ENCODE measurements around the gene SNRNP200. TPM values are rescaled to one million over a fixed set of nuclear protein-coding genes. Genes with fewer than 3 reads are reported as not detected.
A peak's percentile ranks its signal among the peaks of the same experiment; 100 is the strongest.
"Not testable (repeated sequence)": the region's sequence is repeated elsewhere in the genome, so short reads cannot be mapped to it uniquely, and the experiment has no call there.

The SNRNP200 gene
- total RNA-seq, 1 donor from 2014 or later: 191 TPM

- H3K4me3 Mint-ChIP-seq (ENCODE audit: low read depth): peak overlapping the region; percentile 79
- intact Hi-C loops (cut with micrococcal nuclease): loop anchor here (1.0 to 5.0 kb wide), 3 partner anchors 23 to 272 kb away; partner anchors contain the start of gene ARID5A
- H3K9me3 Mint-ChIP-seq: no peaks in the 10 kb centered on the region
- no peak overlapping the region for H3K27ac Mint-ChIP-seq
- H3K4me1 Mint-ChIP-seq (ENCODE audit: low read depth): peaks cover 42% of the 10 kb centered on the region
- H3K36me3 Mint-ChIP-seq (ENCODE audit: low read depth): peaks cover 63% of the 10 kb centered on the region
- peak; percentile 22 for DNase-seq (ENCODE audit: low spot score)
- H3K27me3 Mint-ChIP-seq (ENCODE audit: low read depth): no peaks in the 10 kb centered on the region
These were observed 40.5 kb downstream of the SNRNP200 start for GRCh38 chr2:96264656-96265348.

DNA sequence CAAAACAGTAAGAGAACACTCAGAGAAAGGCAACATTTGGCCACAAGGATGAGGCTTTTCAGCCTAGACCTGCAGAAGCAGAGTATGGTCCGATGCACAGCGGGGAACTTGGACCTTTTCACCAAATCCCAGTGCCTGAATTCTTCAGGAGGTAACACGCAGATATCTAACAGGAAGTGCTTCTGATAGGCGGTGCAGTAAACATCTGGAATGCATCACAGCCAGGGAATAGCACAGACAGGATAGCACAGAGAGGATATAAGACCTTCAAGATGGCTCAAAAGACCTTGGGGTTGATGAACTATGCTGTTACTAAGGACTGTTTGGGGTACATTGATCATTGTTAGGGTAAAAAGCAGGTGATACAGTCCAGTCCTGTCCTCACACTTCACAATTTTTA is 41.3 kb downstream of the SNRNP200 start:
- Mint-ChIP-seq H3K4me1 (ENCODE audit: low read depth) (peaks cover 48% of the 10 kb centered on the region), H3K9me3 (no peaks in the 10 kb centered on the region), H3K27me3 (ENCODE audit: low read depth) (no peaks in the 10 kb centered on the region), H3K36me3 (ENCODE audit: low read depth) (peaks cover 59% of the 10 kb centered on the region), H3K4me3 (ENCODE audit: low read depth) (peak overlapping the region; percentile 79), H3K27ac (no peak overlapping the region)
- DNase-seq (ENCODE audit: low spot score): no peak
- intact Hi-C loops (cut with micrococcal nuclease): no loop called here

GRCh38 chr2:96262306-96262705 is 43.0 kb downstream of the SNRNP200 start:
- intact Hi-C loops (cut with micrococcal nuclease): no loop called here
- no peak for DNase-seq (ENCODE audit: low spot score)
- H3K4me3 Mint-ChIP-seq (ENCODE audit: low read depth): peak overlapping the region; percentile 21
- H3K9me3 Mint-ChIP-seq: no peaks in the 10 kb centered on the region
- peak overlapping the region; percentile 17 for H3K27ac Mint-ChIP-seq
- H3K4me1 Mint-ChIP-seq (ENCODE audit: low read depth): peaks cover 43% of the 10 kb centered on the region
- peaks cover 47% of the 10 kb centered on the region for H3K36me3 Mint-ChIP-seq (ENCODE audit: low read depth)
- H3K27me3 Mint-ChIP-seq (ENCODE audit: low read depth): no peaks in the 10 kb centered on the region

DNA sequence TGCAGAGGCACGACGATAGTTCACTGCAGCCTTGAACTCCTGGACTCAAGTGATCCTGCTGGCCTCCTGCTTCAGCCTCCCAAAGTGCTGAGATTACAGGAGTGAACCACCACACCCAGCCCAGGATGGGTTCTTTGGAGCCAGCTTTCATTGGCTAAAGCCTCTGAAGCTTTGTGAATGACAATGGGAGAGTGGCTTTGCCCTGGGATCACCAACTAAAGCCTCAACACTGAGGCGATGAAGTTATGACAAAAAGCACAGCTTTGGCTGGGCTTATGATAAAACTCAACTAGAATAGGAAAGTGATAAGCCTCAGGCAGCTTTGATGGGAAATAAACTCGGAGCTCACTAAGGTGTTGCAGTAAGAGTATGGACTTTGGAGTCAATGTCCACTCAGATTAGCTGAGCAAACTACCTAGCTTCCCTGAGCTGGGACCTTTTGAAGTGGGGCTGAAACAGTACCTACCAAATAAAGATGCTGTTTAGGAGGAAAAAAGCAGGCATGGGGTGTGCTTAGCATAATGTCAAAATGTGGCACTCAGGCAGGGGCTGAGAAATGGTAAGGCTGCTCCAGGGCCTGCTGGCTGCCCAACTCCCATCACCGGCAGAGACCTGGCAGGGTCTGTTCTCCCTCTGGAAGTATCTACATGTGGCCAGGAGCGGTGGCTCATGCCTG is 43.9 kb downstream of the SNRNP200 start:
- H3K36me3 Mint-ChIP-seq (ENCODE audit: low read depth): peaks cover 46% of the 10 kb centered on the region
- no peaks in the 10 kb centered on the region for H3K27me3 Mint-ChIP-seq (ENCODE audit: low read depth)
- peaks cover 45% of the 10 kb centered on the region for H3K4me1 Mint-ChIP-seq (ENCODE audit: low read depth)
- H3K27ac Mint-ChIP-seq: peak overlapping the region; percentile 89
- no peak for DNase-seq (ENCODE audit: low spot score)
- no peaks in the 10 kb centered on the region for H3K9me3 Mint-ChIP-seq
- no peak overlapping the region for H3K4me3 Mint-ChIP-seq (ENCODE audit: low read depth)
- intact Hi-C loops (cut with micrococcal nuclease): no loop called here

DNA sequence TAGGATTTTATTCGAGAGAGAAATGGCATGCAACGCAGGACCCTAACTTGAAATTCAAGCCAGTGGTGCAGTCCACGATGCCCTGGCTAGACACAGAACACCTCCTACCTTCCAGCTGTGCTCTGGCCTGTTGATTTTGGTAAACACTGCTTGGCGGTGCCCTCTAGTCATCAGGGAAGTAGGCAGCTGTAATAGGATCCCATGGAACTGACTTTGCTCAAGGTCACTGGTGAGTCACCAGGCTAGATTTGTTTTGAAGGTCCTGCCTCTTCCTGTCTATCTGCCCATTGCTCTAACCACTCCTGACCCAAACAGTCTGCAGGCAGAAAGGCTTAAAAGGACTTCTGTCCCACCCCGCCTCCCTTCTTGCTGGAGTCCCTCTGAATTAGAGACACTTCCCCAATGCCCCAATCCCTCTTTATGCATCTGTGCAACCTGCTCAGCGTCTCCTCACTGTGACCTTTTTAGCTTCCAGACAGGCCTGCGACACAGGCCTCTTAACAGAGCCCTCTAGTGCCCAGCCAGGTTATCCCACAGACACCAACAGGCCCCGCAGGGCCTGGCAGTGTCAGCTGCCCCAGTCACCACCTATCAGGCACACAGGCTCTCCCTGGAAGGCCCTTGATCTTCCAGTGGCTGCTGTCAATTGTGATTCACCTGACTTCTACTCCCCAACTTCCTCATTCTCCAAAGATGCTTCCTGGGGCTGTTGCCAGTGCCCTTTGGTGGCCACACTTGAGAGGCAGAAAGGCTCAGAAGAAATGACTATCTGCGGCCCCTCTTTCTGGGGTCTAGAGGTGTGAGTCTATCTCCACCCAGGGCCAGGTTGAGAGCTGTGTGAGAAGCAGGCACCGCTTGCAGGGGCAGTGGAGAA is 44.7 kb downstream of the SNRNP200 start:
- Mint-ChIP-seq H3K4me1 (ENCODE audit: low read depth) (peaks cover 43% of the 10 kb centered on the region), H3K27ac (peak overlapping the region; percentile 89), H3K27me3 (ENCODE audit: low read depth) (no peaks in the 10 kb centered on the region), H3K36me3 (ENCODE audit: low read depth) (peaks cover 45% of the 10 kb centered on the region), H3K4me3 (ENCODE audit: low read depth) (no peak overlapping the region), H3K9me3 (no peaks in the 10 kb centered on the region)
- peak; percentile 24 for DNase-seq (ENCODE audit: low spot score)
- intact Hi-C loops (cut with micrococcal nuclease): no loop called here

DNA sequence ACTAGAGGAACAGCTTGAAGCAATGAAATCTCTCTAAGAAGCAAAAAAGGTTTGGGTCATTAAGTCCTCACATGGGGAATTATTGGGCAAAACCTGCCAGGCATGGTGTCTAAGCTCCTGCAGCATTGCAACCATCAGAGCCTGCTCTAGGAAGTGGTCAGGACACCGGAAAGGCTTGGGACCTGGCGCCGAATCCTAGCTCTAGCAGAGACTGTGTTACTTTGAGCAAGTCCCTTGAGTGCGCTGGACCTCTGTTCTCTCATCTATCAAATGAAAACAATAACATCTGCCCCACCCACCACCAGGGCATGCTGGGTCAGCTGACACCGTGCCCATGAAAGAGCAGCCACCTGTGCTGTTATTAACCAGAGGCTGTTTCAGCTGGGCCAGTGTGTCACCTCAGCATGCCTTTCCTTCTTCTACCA is 45.8 kb downstream of the SNRNP200 start:
- Mint-ChIP-seq H3K4me1 (ENCODE audit: low read depth) (peaks cover 44% of the 10 kb centered on the region), H3K4me3 (ENCODE audit: low read depth) (no peak overlapping the region), H3K27me3 (ENCODE audit: low read depth) (no peaks in the 10 kb centered on the region), H3K9me3 (no peaks in the 10 kb centered on the region), H3K27ac (peak overlapping the region; percentile 26), H3K36me3 (ENCODE audit: low read depth) (peaks cover 53% of the 10 kb centered on the region)
- DNase-seq (ENCODE audit: low spot score): no peak
- intact Hi-C loops (cut with micrococcal nuclease): no loop called here

- no peak for DNase-seq (ENCODE audit: low spot score)
- H3K4me1 Mint-ChIP-seq (ENCODE audit: low read depth): peaks cover 33% of the 10 kb centered on the region
- H3K36me3 Mint-ChIP-seq (ENCODE audit: low read depth): peaks cover 53% of the 10 kb centered on the region
- H3K27me3 Mint-ChIP-seq (ENCODE audit: low read depth): no peaks in the 10 kb centered on the region
- H3K4me3 Mint-ChIP-seq (ENCODE audit: low read depth): no peak overlapping the region
- intact Hi-C loops (cut with micrococcal nuclease): no loop called here
- no peaks in the 10 kb centered on the region for H3K9me3 Mint-ChIP-seq
- no peak overlapping the region for H3K27ac Mint-ChIP-seq
These were observed 47.0 kb downstream of the SNRNP200 start for GRCh38 chr2:96258166-96259022.

DNA sequence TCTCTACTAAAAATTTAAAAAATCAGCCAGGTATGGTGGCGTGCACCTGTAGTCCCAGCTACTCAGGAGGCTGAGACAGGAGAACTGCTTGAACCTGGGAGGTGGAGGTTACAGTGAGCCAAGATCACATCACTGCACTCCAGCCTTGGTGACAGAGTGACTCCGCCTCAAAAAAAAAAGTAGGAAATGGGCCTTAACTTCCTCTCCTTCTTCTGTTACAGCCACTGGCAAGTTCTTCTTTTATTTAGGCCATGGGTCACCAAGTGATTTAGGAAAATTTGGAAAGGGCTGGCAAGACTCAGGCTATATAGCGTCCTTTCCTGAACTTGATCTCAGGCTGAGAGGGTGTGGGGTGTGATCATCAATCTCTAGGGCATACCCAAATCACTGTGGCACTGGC is 47.6 kb downstream of the SNRNP200 start:
- DNase-seq (ENCODE audit: low spot score); H3K4me3 Mint-ChIP-seq (ENCODE audit: low read depth); H3K9me3 Mint-ChIP-seq; H3K27me3 Mint-ChIP-seq (ENCODE audit: low read depth); intact Hi-C loops (cut with micrococcal nuclease); H3K27ac Mint-ChIP-seq: not testable (repeated sequence)
- Mint-ChIP-seq H3K36me3 (ENCODE audit: low read depth) (peaks cover 54% of the 10 kb centered on the region), H3K4me1 (ENCODE audit: low read depth) (peaks cover 32% of the 10 kb centered on the region)

DNA sequence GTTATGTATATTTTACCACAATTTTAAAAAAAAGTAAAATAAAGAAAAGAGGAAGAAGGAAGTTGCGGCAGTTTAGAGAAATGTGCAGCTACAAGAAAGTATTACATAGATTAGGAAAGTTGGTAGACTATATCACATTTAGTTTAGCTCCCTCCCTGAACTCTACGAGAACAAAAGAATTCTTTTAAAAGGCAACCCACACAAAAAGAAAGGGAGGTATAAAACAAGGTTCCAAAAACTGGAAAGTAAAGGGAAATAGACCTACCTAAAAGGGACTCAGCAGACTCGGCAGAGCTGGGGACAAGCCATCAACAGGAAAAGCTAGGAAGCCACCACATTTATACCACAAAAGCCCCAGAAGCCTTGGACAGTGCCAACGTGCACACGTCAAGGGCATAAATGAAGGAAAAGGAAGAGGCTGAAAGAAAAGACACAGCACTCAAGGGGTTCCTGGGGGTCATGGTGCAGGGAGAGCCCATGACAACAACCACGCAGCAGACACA is 48.7 kb downstream of the SNRNP200 start:
- peaks cover 33% of the 10 kb centered on the region for H3K4me1 Mint-ChIP-seq (ENCODE audit: low read depth)
- no peaks in the 10 kb centered on the region for H3K9me3 Mint-ChIP-seq
- intact Hi-C loops (cut with micrococcal nuclease): no loop called here
- H3K27me3 Mint-ChIP-seq (ENCODE audit: low read depth): no peaks in the 10 kb centered on the region
- DNase-seq (ENCODE audit: low spot score): no peak
- peak overlapping the region; percentile 47 for H3K27ac Mint-ChIP-seq
- no peak overlapping the region for H3K4me3 Mint-ChIP-seq (ENCODE audit: low read depth)
- H3K36me3 Mint-ChIP-seq (ENCODE audit: low read depth): peaks cover 60% of the 10 kb centered on the region

GRCh38 chr2:96254571-96254970 is 50.8 kb downstream of the SNRNP200 start:
- no peaks in the 10 kb centered on the region for H3K9me3 Mint-ChIP-seq
- H3K4me3 Mint-ChIP-seq (ENCODE audit: low read depth): no peak overlapping the region
- intact Hi-C loops (cut with micrococcal nuclease): no loop called here
- no peaks in the 10 kb centered on the region for H3K27me3 Mint-ChIP-seq (ENCODE audit: low read depth)
- DNase-seq (ENCODE audit: low spot score): no peak
- peaks cover 56% of the 10 kb centered on the region for H3K36me3 Mint-ChIP-seq (ENCODE audit: low read depth)
- H3K4me1 Mint-ChIP-seq (ENCODE audit: low read depth): peaks cover 23% of the 10 kb centered on the region
- H3K27ac Mint-ChIP-seq: no peak overlapping the region

GRCh38 chr2:96253006-96253405 is 52.3 kb downstream of the SNRNP200 start:
- H3K27me3 Mint-ChIP-seq (ENCODE audit: low read depth): no peaks in the 10 kb centered on the region
- no peaks in the 10 kb centered on the region for H3K9me3 Mint-ChIP-seq
- no peak overlapping the region for H3K27ac Mint-ChIP-seq
- no peak for DNase-seq (ENCODE audit: low spot score)
- intact Hi-C loops (cut with micrococcal nuclease): no loop called here
- H3K36me3 Mint-ChIP-seq (ENCODE audit: low read depth): peaks cover 51% of the 10 kb centered on the region
- H3K4me3 Mint-ChIP-seq (ENCODE audit: low read depth): no peak overlapping the region
- peaks cover 19% of the 10 kb centered on the region for H3K4me1 Mint-ChIP-seq (ENCODE audit: low read depth)

DNA sequence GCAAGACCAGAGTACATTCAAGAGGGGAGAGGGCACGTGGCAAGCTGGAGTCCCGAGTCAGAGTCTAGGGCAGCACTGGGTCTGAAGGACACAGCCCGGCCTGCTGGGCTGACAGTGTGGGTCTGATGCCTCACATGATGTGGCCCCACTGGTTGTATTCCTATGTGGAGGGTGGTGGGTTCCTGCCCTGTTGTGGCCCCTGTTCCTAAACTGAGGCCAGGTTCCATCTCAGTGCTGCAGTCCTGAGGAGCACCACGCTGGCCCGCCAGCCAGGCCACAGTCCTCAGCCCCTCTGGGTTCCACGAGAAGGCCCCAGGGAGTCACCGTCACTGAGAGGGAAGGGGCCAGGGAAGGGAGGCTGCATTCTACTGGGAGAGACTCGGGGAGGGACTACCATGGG is 52.8 kb downstream of the SNRNP200 start:
- Mint-ChIP-seq H3K4me3 (ENCODE audit: low read depth) (no peak overlapping the region), H3K27me3 (ENCODE audit: low read depth) (no peaks in the 10 kb centered on the region), H3K4me1 (ENCODE audit: low read depth) (peaks cover 19% of the 10 kb centered on the region), H3K27ac (peak overlapping the region; percentile 33), H3K9me3 (no peaks in the 10 kb centered on the region), H3K36me3 (ENCODE audit: low read depth) (peaks cover 51% of the 10 kb centered on the region)
- intact Hi-C loops (cut with micrococcal nuclease): no loop called here
- no peak for DNase-seq (ENCODE audit: low spot score)

Data from activated T-helper 2 cell treated with anti-CD3 and anti-CD28 coated beads, Interferon-gamma antibody, Interleukin-2, Interleukin-4, amounts not matched to agents 10 μg/mL and 5 μg/mL and 100 μg/mL, durations not matched to agents 14 hours and 24 hours and 36 hours (primary cell).